HepG2 (cell line): ENCODE data around the gene SCGB3A1. TPM values are rescaled to one million over a fixed set of nuclear protein-coding genes. Genes with fewer than 3 reads are reported as not detected.

Source experiments
- ATAC-seq: fragments of 200-7000 bp; cut with Tn5 transposase; 3 replicates; pipeline ENCODE4 v1.9.1; 2020; ENCODE audit warnings: mild to moderate bottlenecking, moderate library complexity
- BruUV-seq: library from RNA; stranded (reverse); fragments of 400-500 nt; replicated peaks from 2 replicates; lab custom pipeline; 2021; lab: Mats Ljungman, UMichigan
- CTCF ChIA-PET: fragments of 300-600 bp; formaldehyde crosslinking; extraction: SDS; loops from one replicate; lab custom pipeline; 2021; ENCODE audit warnings: low total read pairs, inconsistent platforms, low intra/inter-chr PET ratio; lab: Yijun Ruan, JAX
- POLR2A ChIA-PET: fragments of 350-600 bp; sonication (Branson Sonifier 250); formaldehyde crosslinking; loops from one replicate; lab custom pipeline; 2020; ENCODE audit warnings: antibody characterized with exemption, inconsistent platforms; lab: Yijun Ruan, JAX
- DNase-seq: peaks from one replicate; pipeline ENCODE4 v3.0.0-alpha.2; 2015; ENCODE audit warnings: low spot score
- FAIRE-seq: peaks from 3 replicates; lab custom pipeline; 2011; peaks lifted over from hg19 to GRCh38; lab: Jason Lieb, UNC
- H2AFZ ChIP-seq: one replicate; pipeline ENCODE4 v1.6.1; 2011; ENCODE audit warnings: low read length, inconsistent platforms
- H3K27ac ChIP-seq: fragments of 300-600 bp; 3 replicates; pipeline ENCODE4 v1.8.0; 2011; ENCODE audit warnings: mixed run types, mild to moderate bottlenecking, mixed read lengths, low read length, inconsistent platforms; ENCODE audit not compliant: insufficient read depth; ENCODE audit errors: extremely low read length
- H3K27me3 ChIP-seq, 2 experiments: fragments of 200-600 bp in 1 of 2; 2 replicates in 1 of 2; 3 replicates in 1 of 2; pipeline versions ENCODE4 v1.6.0 to v1.8.0; 2011; ENCODE audit warnings: low read length in 2 of 2, mild to moderate bottlenecking in 2 of 2, moderate library complexity in 2 of 2, inconsistent platforms in 1 of 2; ENCODE audit not compliant: insufficient read depth in 2 of 2, control insufficient read depth in 1 of 2
- H3K36me3 ChIP-seq, 2 experiments: fragments of 200-600 bp in 1 of 2; replicated peaks in 1 of 2; 2 replicates in 1 of 2; 3 replicates in 1 of 2; pipeline versions ENCODE4 v1.5.1 to v1.8.0; 2011; ENCODE audit warnings: low read length in 2 of 2, inconsistent platforms in 1 of 2; ENCODE audit not compliant: insufficient read depth in 2 of 2, control insufficient read depth in 1 of 2
- H3K4me1 ChIP-seq: 2 replicates; pipeline ENCODE4 v1.5.1; 2012; ENCODE audit warnings: low read length, inconsistent platforms; ENCODE audit not compliant: insufficient read depth
- H3K4me2 ChIP-seq: 2 replicates; pipeline ENCODE4 v1.6.0; 2011; ENCODE audit warnings: low read depth, low read length, inconsistent platforms
- H3K4me3 ChIP-seq, 3 experiments: fragments of 200-600 bp in 1 of 3; sonication (generic), shearing (Covaris generic) in 1 of 3; replicated peaks in 1 of 3; 2 replicates each; pipeline ENCODE4 v1.5.1; 2011 to 2016; ENCODE audit warnings: low read length in 3 of 3, inconsistent platforms in 2 of 3, low read depth in 2 of 3, mild to moderate bottlenecking in 2 of 3, control low read depth in 1 of 3, mixed read lengths in 1 of 3; ENCODE audit not compliant: insufficient read depth in 1 of 3
- H3K79me2 ChIP-seq: one replicate; pipeline ENCODE4 v1.6.1; 2011; ENCODE audit warnings: low read length, inconsistent platforms; ENCODE audit not compliant: insufficient read depth
- H3K9ac ChIP-seq: 2 replicates; pipeline ENCODE4 v1.6.0; 2011; ENCODE audit warnings: mild to moderate bottlenecking, low read depth, low read length, inconsistent platforms; ENCODE audit not compliant: insufficient read depth
- H3K9me3 ChIP-seq: 2 replicates; pipeline ENCODE4 v1.5.1; 2012; ENCODE audit warnings: mild to moderate bottlenecking, low read length
- H4K20me1 ChIP-seq: 2 replicates; pipeline ENCODE4 v1.6.0; 2011; ENCODE audit warnings: inconsistent platforms, mild to moderate bottlenecking, low read length, moderate library complexity; ENCODE audit not compliant: insufficient read depth
- MEIS1 ChIP-seq: sonication (generic); formaldehyde crosslinking; IDR thresholded peaks from 2 replicates; pipeline ENCODE4 v1.9.0; 2021; ENCODE audit warnings: mild to moderate bottlenecking, missing genetic modification reagents, moderate library complexity, borderline replicate concordance
- MYPOP ChIP-seq: sonication (generic); formaldehyde crosslinking; IDR thresholded peaks from 2 replicates; pipeline ENCODE4 v1.8.1; 2023; ENCODE audit warnings: mild to moderate bottlenecking, moderate library complexity, missing genetic modification reagents
- TBP ChIP-seq: sonication (generic); formaldehyde crosslinking; IDR thresholded peaks from 2 replicates; pipeline ENCODE4 v1.5.0; 2020; ENCODE audit warnings: missing genetic modification reagents
- TCF7L2 ChIP-seq: IDR thresholded peaks from 2 replicates; pipeline ENCODE4 v1.6.1; 2011; ENCODE audit warnings: mild to moderate bottlenecking, low read depth, low read length, moderate library complexity
- TEAD2 ChIP-seq: sonication (generic); formaldehyde crosslinking; IDR thresholded peaks from 2 replicates; pipeline ENCODE4 v1.9.0; 2021; ENCODE audit warnings: missing genetic modification reagents
- WGBS: methylation state at CpG from one replicate; pipeline ENCODE4 v1.1.6; 2017; ENCODE audit warnings: low lambda C conversion rate; 5-methylcytosine and 5-hydroxymethylcytosine counted together
- in situ Hi-C: cut with HindIII; loops from 2 replicates; pipeline ENCODE4 v1.10.0; 2017; ENCODE audit warnings: low pct_unique_long_range_greater_than_20kb; ENCODE audit not compliant: extremely low pct_ligation_motif_present
- intact Hi-C: fragments of 100-400 bp; cut with micrococcal nuclease; formaldehyde crosslinking; loops from one replicate; pipeline ENCODE4 v1.10.0; 2022; ENCODE audit not compliant: unreplicated experiment
- polyA plus RNA-seq, 8 experiments: library from polyadenylated mRNA; depleted of rRNA in 3 of 8; stranded (reverse) in 7 of 8; unstranded in 1 of 8; fragments of >200 nt; fragmentation: Illumina TruSeq in 4 of 8; extraction: Trizol in 4 of 8; gene quantifications; 2 replicates each; pipeline versions ENCODE4 v1.2.1 to v1.2.3, GENCODE V29; 2011 to 2016; ENCODE audit warnings: low read depth in 4 of 8, missing spikeins in 1 of 8, mixed read lengths in 1 of 8; ENCODE audit not compliant: insufficient read depth in 1 of 8
- total RNA-seq, 5 experiments: library from RNA; depleted of rRNA; stranded (reverse); fragments of >200 nt; fragmentation: Illumina TruSeq; extraction: Trizol; gene quantifications; 2 replicates each; pipeline ENCODE4 v1.2.3, GENCODE V29; 2016; ENCODE audit warnings: low read depth in 1 of 5
- TF ChIP-seq, protein P1 (sequence below), 2 experiments: sonication (generic) in 1 of 2; formaldehyde crosslinking in 1 of 2; IDR thresholded peaks; 2 replicates each; pipeline versions ENCODE4 v1.4.0 to v1.6.1; 2018 to 2020; ENCODE audit warnings: missing genetic modification reagents in 2 of 2, borderline replicate concordance in 1 of 2, low read depth in 1 of 2, mild to moderate bottlenecking in 1 of 2, missing biosample characterization in 1 of 2

SCGB3A1 gene
- total and polyA plus RNA-seq, 2 of the 13 experiments (the other 11 are each of a cell fraction or from before 2014, with no cell fraction given) = not detected

DNA sequence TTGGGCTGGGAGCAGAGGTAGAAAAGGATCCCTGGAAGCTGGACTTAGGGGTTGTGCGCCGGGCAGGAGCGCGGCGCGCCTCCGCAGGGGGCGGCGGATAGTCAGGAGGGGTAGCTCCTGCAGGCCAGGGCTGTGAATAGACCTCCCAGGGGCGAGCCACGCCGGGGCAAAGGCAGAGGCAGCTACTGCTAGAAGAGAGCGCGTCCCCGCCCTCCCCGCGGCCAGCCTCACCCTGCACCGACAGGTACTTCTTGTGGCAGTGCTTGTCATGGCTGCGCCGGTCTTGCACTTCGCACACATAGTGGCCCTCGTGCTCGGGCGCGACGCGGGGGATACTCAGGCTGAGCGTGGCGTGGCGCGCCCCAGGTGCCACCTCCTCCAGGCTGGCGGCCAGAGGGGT is 30.0 kb upstream of the SCGB3A1 start:
- Histone ChIP-seq H3K4me3 (no peak overlapping the region), H3K4me1 (no peaks in the 10 kb centered on the region), H3K79me2 (no peaks in the 10 kb centered on the region), H3K4me2 (no peak overlapping the region), H3K9me3 (no peaks in the 10 kb centered on the region), H3K36me3 (no peaks in the 10 kb centered on the region), H2AFZ (no peak overlapping the region), H3K27me3 (peaks cover 14 to 52% of the 10 kb centered on the region in 2 experiments; a peak in 4 of 5 replicates), H4K20me1 (no peaks in the 10 kb centered on the region), H3K9ac (no peak overlapping the region), H3K27ac (no peak overlapping the region)
- no peak for DNase-seq
- no peak for ATAC-seq
- 74% methylated on average over 24 of the region's 32 CpGs for WGBS
- in situ Hi-C loops (no loop called here), intact Hi-C loops (no loop called here)
- POLR2A ChIA-PET = no interaction called here
- CTCF ChIA-PET = no interaction called here
- no TSS peak for BruUV-seq
- TF ChIP-seq, protein P1, sequence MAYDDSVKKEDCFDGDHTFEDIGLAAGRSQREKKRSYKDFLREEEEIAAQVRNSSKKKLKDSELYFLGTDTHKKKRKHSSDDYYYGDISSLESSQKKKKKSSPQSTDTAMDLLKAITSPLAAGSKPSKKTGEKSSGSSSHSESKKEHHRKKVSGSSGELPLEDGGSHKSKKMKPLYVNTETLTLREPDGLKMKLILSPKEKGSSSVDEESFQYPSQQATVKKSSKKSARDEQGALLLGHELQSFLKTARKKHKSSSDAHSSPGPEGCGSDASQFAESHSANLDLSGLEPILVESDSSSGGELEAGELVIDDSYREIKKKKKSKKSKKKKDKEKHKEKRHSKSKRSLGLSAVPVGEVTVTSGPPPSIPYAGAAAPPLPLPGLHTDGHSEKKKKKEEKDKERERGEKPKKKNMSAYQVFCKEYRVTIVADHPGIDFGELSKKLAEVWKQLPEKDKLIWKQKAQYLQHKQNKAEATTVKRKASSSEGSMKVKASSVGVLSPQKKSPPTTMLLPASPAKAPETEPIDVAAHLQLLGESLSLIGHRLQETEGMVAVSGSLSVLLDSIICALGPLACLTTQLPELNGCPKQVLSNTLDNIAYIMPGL (CRISPR knock-in tag; IDR thresholded peaks at IDR 0.05; ENCODE audit: borderline replicate concordance in 1 of 2, low read depth in 1 of 2) = no peak
- no peak for TF ChIP-seq TEAD2 (CRISPR knock-in tag)
- TF ChIP-seq MYPOP = no peak
- TF ChIP-seq TCF7L2 = no peak
- no peak for TF ChIP-seq MEIS1 (CRISPR knock-in tag)
- no peak for TF ChIP-seq TBP
- no peak for FAIRE-seq
